HG03039 (cell line): Measurements from ENCODE around the gene TSPAN9.

Experiments used
- ATAC-seq: cut with Tn5 transposase; IDR thresholded peaks from one replicate; pipeline ENCODE4 v1.9.1; 2021; ENCODE audit warnings: mild to moderate bottlenecking, moderate library complexity; ENCODE audit not compliant: unreplicated experiment

Gene TSPAN9

DNA sequence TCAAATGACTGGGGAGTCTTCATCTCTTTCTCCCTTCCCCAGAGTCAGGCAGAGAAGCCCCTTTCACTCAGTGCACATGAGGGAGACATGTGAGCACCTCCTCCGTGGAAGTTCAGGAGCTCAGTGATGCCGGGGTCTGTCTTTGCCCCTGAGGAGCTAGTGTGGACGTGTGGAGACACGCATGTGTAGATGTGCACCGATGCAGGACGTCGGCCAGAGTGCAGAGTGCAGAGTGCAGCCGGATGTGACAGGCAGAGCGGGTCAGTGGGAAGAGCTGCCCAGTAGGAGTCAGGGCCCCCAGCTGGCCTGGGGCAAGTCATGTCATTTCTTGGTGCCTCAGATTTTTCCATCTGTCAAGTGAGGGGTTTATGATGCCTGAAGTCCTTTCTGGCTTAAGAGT, 20.7 kb downstream of the TSPAN9 start:
- no peak for ATAC-seq

DNA sequence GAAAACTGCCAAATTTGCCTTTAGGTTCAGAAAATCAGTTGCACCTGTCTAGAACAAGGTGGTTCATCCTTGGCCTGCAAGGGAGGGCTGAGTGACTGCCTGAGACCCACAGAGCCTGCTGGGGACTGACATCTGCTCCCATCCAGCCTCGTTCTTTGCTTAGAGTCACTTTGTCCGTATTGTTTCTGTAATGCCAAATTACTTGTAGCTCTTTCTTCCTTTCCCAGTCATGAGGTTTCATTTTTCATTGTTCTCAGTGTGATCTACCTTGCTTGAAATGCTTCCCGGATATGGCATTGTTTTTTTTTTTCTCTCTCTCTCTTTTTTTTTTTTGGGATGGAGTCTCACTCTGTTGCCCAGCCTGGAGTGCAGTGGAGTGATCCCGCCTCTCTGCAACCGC, 21.3 kb downstream of the TSPAN9 start:
- ATAC-seq, result no peak

DNA sequence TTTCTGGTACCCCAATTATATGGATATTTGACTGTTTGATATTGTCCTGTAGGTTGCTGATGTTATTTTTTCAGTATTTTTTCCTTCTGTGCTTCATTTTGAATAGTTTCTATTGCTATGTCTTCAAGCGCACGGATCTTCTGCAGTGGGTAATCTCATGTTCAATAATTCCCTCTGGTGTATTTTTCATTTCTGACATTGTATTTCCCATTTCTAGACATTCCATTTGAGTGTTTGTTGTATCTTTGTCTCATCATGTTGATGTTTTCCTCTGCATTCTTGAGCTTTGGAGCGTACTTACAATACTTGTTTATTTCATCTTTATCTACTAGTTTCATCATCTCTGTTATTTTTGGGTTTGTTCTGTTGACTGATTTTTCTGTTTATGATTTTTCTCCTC, 22.0 kb downstream of the TSPAN9 start:
- ATAC-seq, result no peak

DNA sequence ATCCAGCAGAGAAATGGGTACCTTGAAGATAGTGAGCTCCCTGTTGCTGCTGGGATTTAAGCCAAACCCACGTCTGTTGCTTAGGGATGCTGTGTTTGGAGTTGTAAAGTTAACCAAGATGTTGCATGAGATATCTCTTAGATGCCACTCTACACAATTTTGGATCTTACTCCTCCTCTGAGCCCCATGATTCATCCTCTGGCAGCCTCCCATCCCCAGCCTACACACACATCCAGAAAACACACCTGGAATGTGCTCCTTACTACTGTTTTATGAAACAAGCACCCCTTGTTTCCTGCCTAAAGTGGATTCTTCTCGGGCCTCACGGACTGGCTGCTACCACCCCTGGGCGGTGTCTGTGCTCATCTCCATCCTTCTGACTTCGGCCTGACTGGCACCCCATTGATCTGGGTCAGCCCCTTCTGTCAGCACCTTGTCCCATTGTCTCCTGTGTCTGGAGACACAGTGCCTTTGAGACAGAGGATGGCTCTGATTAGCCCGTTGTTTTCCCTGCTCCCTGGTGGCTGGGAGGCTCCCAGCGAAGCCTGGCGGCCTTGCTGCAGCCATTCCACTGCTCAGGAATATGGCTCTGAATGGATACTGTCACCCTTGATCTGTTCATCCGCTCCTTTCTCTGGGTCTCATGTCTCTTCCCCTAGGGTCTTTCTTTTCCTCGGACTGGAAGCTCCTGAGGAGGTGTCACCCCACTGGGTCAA, 24.3 kb downstream of the TSPAN9 start:
- ATAC-seq, result no peak

DNA sequence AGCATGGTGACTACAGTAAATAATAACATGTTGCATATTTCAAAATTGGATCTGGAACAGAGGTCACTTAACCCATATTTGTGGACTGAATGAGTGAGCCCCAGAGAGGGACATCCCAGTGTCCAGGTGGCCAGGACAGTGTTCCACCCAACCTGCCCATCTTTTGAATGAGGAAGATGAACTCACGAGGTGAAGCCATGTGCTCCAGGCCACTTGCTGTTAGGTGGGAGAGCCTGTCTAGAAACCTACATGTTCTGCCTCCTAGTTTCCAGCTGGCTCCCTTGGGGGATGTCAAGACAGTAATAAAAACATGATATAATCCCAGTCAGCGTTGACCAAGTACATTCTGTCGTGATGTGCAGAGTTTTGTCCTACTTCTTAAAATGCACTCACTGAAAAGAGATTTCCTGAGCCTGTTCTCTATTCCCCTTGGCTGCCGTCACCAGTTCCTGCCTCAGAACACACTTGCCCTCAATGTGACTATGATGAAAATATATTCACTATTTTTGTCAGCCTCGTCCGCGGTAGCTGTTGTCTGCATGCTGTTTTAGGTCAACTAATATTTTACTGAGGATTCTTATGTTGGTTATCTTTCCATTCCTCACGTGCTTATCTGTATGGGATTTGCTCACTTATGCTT, 25.7 kb downstream of the TSPAN9 start:
- no peak for ATAC-seq

DNA sequence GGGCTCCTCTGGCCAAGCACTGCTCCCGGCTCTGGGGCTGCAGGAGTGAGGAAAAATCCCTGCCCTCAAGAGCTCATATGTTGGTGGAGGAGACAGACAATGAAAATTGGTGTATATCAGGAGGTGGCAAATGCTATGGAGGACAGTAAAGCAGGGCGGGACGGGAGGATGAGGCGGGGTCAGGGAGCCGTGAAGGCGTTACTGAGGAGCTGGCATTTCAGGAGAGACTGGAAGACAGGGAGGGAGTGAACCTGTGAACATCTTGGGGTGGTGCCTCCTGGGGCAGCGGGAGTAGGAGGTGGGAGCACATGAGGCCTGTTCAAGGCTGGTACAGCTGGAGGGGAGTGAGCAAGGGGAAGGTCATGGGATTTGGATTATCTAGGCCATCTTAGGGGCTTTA, 26.6 kb downstream of the TSPAN9 start:
- no peak for ATAC-seq

DNA sequence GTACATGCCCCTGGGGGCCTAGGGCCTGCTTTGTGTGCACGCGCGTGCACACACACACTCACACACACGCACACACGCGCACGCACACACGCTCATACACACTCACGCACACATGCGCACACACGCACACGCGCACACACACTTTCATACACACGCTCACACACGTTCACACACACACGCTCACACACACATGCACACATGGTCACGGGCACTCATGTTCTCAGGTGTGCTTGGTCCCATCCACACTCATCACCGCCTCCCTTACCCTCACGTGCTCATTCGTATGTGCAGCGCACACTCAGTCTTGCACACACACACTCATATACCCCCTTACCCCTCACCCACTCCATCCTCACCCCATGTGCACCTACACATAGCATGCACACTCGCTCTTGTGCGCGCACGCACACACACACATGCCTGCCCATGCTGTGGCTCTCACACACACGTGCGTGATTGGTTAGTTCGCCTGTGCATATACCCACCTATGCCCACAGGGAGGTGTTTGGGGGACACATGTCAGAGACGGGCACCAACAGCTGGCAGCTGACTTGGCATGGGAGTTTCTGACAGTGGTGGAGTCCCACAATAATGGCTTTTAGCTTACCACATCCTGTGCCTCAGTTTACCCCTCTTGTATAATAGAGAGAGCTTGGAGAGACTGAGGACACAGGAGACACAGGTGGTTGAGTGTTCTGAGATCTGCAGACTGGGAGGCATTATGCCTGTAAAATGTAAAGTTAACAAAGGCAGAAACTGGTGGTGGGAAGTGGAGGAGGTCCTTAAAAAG, 28.7 kb downstream of the TSPAN9 start:
- ATAC-seq, result no peak

DNA sequence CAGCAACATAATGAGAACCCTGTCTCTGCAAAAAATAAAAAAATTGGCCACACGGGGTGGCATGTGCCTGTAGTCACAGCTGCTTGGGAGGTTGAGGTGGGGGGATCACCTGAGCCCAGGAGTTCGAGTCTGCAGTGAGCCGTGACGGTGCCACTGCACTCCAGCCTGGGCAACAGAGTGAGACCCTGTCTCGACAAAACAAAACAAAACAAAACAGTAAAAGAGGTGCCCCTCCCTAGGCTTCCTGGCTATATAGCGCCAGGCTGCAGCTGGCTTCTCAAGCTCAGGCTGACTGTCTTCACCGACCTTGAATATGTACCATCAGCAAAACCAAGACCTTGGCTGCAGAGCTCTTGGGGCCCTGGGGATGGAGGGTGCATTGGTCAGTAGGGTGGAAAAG, 29.4 kb downstream of the TSPAN9 start:
- no peak for ATAC-seq

DNA sequence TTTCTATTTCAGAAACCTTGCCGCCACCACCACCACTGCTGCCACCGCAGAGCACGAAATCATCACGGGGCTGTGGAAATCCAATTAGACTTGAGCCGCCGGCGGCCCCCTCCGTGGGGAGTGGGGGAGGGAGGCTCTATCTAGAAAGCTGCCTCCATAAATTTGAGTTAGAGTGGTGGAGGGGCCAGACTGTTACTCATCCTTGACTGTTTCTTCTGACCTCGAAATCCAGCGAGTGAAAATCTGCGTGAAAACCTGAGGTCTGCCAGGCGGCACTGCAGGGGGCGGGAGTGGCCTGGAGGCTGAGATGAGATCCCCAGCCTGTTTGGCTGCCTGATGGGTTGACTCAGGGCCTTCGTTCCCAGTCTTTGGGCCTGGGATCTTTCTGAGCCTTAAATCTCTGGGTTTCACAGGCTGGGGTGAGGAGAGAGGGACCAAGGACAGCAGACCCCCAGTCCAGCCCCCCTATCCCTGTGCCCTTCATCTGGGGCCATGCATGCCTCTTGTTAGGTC, 29.9 kb downstream of the TSPAN9 start:
- ATAC-seq, result no peak

DNA sequence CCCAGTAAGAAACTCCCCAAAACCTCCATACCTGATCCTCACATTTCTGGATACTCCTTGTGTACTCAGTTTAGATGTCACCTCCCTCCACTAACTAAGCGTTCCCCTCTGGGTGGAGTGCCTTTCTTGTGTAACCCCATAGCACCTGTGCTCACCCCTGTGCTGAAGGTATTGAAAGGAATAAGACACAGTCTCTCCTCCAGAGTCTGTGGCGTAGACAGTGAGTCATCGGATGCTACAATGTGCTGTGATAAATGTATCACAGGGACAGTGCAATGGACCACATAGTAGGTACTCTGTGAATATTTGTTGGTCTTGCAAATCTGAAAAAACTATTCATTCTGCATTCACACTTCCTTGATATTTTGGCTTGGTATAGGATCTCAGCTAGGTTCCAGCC, 30.8 kb downstream of the TSPAN9 start:
- no peak for ATAC-seq

DNA sequence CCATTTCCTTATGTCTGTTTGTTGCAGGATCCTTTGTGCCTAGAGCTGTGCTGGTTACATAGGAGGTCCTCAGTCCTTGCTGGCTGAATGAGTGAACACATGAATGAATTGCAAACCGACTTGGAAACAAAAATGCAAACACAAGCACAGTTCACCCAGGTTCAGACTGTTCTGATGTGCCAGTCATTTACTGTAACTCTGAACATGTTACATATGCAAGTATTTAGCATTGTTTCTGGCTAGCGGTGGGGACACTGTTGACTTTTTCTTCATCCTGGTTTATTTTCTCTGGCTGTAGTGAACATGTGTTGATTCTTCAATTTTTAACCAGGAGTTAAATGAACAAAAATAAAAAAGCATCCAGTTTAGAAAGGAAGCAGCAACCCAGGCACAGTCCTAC, 33.4 kb downstream of the TSPAN9 start:
- ATAC-seq, result no peak

DNA sequence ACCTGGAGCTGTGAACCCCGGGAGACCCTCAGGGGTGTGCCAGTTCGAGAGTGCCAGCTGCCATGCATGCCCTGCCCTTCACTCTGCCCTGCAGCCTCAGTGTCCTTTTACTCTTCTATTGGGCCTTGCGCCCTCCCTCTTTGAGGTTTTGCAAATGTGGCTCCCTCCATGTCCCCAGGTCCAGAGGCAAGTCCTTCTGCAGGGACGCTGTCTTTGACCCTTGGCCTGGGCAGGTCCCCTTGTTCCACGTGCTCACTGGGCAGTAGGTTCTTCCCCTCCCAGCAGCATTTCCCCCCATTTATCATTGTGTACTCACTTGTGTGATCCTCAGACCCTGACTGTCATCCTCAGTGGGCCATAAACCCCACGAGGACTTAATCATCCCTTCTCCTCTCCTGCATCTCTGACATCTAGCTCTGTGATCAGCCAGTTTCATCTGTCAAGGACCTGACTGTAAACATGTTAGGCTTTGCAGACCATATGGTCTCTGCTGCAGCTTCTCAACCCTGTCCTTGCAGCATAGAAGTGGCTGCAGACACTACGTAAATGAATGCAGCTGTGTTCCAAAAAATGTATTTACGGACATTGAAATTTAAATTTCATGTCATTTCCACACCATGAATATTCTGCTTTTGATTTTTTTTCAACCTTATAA, 36.6 kb downstream of the TSPAN9 start:
- no peak for ATAC-seq

DNA sequence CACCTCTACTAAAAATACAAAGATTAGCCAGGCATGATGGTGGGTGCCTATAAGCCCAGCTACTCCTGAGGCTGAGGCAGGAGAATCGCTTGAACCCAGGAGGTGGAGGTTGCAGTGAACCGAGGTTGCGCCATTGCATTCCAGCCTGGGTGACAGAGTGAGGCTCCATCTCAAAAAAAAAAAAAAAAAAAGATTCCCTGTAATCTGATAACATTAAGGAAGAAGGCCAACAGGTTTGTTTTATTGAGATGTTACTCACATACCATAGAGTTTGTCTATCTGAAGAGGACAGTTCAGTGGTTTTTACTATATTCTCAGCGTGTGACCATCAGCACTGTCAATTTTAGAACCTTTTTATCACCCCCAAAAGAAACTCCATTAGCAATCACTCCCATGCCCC, 37.5 kb downstream of the TSPAN9 start:
- ATAC-seq, result no peak

DNA sequence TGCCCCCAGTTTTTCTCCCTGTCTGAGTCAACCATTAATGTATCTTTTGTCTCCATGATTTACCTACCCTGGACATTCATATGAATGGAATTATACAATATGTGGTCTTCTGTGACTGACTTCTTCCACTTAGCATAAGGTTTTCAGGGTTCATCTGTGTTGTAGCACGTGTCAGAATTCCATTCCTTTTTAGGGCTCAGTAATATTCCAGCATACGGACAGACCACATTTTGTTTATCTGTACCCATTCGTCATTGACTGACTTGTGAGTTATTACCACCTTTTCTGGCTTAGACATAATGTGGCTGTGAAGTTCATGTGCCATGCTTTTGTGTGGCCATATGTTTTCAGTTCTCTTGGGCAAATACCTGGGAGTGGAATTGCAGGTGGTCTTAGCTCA, 37.9 kb downstream of the TSPAN9 start:
- no peak for ATAC-seq

DNA sequence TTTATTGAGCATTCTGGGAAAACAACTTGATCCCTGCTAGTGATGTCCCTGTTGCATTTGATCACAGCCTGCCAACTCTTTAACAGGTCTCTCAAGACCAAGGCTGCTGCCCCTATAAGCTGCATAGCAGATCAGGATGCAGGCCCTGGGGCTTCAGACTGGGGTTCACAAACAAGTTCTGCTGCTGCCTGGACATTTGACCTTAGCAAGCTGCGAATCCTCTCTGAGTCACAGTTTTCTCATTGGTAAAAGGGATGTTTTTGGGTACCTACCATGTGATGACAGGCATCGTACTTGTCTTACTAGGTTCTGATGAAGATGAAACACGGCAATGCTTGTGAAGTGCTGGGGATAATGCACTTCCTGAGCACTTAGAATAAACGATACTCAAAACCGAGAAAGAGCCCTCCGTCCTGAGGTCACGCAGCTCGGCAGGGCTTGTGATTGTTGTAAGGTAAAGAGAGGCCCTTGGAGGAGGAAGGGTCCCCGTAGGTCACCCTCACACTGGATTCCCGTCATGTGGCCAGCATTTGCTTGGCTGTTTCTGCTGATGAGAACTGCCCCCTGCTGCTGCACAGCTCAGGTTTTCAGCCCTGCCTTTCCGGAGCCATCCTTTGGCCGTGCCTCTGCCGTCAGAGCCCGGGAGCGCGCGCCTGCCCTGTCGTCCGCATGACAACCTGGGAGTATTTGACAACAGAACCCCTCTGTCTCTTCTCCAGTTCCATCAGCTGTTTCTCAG, 39.1 kb downstream of the TSPAN9 start:
- ATAC-seq, result no peak

DNA sequence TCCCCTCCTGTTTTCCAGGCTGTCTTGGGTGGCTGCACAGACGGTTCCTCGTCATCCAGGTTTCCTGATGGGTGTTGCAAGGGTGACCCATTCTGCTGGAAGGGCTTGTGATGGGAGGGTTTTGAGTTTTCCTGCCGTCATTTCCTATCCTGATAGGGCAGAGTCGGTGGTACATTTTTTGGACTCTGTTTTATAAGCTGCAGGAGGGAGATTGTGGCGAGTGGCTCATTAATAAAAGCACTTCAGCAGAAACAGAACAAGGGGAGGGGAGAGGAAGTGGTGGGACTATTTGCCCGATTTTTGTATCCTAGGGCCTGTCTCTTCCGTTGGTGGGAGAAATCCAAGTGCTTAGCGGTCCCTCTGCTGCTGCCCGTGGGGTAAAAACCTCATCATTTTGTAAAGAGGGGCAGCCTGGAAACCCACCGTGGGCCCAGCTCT, 40.0 kb downstream of the TSPAN9 start:
- no peak for ATAC-seq

DNA sequence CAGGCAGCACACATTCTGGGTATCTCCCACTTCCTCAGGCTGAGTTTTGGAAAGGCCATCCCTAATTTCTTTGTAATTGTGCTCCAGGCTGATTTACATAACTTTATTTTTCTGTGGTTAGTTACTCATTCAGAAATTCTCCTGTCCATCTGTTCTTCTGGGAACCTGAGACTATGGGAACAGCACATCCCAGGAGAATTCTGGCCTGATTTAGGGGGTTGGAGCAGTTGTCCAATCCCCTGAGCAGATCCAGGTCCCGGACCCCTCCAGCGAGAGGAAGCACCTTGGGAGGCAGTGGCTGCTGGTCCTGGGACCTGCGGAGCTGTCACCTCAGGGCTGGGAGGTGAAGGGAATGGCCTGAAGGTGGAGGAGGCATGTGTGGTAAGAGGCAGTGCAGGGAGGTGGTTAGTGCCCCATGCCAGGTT, 40.4 kb downstream of the TSPAN9 start:
- no peak for ATAC-seq

DNA sequence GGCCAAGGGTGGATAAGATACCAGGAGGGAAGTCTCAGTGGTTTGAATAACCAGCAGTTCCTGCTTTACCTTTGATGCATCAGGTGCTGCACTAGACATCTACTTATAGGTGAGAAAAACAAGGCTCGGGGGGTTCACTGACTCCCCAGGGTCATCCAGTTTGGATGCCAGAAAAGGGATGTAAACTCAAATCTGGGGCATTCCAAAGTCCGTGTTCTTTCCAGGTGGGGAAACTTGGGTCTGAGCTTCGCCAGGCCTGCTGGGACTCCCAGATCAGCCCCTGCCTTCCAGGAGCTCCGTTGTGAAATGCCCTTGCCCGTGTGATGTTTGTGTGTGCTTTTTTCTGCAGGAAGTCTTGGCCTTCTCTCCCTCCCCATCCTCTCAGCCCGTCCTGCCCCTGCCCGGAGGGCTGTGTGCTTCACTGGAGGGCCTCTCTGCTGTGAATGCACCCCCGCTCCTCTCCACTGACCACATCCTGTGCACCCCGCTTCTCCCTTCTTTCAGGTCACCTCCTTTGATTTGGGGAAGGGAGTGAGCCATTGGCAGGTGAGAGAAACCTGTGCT, 42.1 kb downstream of the TSPAN9 start:
- ATAC-seq, result no peak

DNA sequence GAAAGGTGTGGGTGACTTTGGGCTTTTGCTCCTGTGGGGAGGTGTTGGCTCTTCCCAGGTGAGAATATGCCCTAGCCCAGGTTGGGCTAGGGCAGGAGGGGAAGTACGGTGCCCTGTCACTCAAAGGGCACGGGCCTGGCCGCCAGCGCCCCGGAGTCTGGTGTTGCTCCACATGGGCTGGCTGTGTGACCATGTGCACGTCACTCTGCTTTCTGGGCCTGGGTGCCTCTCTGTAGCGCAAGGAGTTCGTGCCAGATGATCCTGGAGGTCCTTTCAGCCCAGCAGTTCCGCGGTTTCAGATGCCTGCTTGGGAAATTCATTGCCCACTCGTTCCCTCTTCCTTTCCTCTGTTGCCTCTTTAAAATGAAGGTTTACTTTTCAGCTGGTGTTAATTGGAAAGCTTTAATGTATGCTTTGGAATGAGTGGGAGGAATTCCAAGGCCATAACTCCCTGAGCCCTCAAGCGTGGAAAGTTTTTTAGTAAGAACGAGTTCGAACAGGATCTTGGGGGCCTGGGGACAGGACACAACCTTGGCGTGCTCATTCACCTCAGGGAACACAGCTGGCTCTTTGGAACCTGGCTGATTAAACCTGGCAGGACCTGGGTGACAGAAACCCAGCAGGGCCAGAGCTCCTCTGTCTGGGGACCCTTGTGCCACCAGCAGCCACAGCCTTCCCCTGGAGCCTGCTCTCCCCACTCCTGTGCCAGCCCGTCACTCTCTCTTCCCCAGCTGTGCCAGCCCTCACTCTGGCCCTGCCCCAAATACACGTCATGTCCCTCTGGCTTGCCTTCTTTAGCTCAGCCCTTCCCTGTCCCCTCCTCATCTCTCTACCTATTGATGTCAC, 42.8 kb downstream of the TSPAN9 start:
- no peak for ATAC-seq
